GM21723 (cell line): ENCODE measurements around the gene RBM19.

Source experiments
- ATAC-seq: cut with Tn5 transposase; IDR thresholded peaks from one replicate; pipeline ENCODE4 v1.9.1; 2021; ENCODE audit warnings: mild to moderate bottlenecking, moderate library complexity; ENCODE audit not compliant: unreplicated experiment

Gene RBM19

DNA sequence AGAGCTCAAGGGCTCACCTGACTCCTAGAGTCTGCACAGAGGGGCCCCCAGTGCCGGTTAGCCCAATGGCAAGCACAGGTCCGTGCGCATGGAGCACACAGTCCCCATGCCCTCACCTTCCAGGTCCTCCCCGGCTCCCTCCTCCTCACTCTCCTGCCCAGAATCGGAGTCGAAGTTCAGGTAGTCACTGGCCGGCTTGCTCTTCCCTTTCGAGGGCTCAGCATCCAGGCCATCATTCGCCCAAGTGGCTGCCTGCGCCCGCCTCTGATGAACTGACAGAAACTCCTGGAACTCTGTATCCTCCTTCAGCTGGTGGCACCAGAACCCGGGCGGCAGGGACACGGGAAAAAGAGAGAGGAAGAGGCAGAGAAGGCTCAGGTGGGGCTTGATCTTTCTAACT, 7.0 kb downstream of the RBM19 start:
- no peak for ATAC-seq

GRCh38 chr12:113958108-113958507, 8.0 kb downstream of the RBM19 start:
- ATAC-seq, result no peak

- ATAC-seq, result no peak
Measured at GRCh38 chr12:113957627-113958026, 8.5 kb downstream of the RBM19 start.

DNA sequence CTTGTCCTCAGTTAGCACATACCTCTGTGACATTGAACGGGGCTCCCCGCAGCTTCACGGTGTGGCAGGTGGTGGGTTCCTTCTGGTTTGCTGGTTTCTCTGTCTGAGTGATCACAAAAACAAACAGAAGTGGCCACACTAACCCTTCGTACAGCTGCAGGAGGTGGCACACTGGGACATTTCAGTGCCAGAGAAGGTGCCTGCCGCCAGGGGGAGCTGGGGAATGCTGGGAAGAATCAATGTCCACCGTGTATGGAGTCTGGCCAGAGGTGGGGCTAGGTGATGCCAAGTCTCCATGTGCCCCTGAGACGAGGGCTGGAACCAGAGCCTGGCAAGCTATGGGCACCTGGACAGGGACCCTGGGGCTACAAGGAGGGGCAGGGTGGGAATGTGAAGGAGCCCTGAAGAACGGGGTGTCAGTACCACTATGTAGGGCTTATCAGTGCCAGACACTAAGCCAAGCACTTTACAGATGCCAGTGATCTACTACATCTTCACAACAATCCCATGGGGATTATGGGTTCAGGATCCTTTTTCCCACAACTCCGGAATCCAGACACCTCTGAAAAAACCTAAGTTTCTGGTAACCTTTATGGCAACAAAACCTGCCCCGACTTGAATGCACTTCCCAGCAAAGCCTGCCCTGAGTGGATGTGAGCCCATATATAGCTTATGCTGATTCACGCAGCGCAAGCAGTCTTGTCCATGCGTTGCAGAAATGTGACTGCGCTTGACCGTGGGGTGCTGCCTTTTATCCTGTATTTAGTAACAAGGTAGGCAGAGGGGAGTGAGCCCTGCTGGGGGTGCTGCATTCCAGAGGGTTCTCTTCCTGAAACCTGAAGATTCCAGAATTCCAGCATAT, 10.8 kb downstream of the RBM19 start:
- ATAC-seq, result no peak

GRCh38 chr12:113954547-113954946, 11.6 kb downstream of the RBM19 start:
- no peak for ATAC-seq

DNA sequence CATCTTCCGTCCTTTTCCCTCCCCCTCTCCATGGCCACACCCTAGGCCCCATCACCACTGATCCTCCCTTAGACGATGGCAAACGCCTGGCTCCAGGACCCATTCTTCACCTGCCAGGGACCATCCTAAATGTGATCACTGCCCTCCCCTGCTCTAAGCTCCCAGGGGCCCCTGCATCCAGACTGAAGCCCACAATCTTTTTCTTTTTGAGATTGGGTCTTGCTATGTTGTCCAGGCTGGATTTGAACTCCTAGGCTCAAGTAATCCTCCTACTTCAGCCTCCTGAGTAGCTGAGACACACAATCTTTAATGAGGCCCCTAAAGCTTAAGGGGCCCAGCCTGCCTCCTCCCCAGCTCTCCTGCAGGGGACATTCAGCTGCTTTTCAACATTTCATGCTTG, 15.3 kb downstream of the RBM19 start:
- ATAC-seq, result no peak

DNA sequence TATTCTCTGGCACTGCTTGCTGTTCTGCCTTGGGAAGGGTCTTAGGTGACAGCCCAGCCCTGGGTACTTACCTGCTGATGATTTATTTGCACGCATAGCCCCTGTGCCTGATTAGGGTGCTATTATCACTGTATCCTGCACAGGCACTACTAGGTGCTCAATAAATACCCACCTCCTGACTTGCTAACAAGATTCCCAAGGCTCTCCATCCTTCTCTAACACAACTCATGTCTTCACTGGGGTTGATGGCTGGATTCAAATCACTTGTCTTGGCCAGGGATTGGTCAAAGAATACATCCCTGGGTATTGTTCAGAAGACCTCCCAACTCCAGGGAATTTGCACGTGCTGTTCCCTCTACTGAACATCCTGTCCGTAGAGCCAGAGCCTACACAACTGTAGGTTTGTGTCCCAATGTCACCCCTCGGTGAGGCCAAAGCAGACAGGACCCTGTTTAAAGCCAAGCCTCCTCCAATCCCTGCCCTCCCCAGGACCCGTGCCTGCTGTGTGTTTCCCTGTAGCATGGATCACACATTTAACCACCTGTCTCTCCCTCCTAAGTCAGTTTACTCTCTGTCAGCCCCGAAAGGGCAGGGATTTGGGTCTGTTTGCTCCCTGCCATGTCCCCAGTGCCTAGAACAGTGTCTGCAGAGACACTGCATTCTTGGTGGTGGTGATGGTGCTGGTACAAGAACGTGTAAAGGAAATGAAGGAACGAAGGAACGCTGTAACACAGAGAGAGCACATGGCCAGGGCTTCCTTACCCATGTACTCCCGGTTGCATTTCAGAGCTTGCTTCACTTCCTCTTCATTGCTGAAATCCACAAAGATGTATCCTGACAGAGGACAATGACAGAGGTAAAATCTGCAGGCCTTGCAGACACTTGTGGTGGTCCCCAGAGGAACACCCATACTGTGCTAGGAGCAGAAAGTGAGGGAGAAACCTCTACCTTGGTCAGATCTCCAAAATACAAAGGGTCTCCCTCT, 16.5 kb downstream of the RBM19 start:
- ATAC-seq, result no peak

- ATAC-seq, result no peak
Measured at GRCh38 chr12:113948151-113948914, 17.8 kb downstream of the RBM19 start.

DNA sequence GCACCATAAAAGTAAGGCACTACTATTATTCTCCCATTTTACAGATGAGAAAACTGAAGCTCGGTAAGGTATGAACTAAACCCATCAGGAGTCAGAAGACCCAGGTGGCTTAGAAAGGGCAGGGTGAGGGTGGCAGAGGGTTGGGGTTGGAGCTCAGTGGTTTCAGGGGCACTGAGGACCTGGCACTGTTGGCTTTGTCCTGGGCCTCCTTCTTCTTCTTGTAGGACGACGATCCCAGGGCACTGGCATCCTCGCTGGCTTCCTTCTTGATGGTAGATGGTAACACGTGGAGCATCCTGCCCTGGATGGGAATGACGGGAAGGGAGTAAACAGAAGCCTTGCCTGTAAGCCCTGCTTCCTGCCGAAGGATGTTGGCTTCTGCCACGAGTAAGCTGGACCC, 19.9 kb downstream of the RBM19 start:
- ATAC-seq, result no peak

GRCh38 chr12:113945174-113946173, 20.7 kb downstream of the RBM19 start:
- ATAC-seq, result no peak

DNA sequence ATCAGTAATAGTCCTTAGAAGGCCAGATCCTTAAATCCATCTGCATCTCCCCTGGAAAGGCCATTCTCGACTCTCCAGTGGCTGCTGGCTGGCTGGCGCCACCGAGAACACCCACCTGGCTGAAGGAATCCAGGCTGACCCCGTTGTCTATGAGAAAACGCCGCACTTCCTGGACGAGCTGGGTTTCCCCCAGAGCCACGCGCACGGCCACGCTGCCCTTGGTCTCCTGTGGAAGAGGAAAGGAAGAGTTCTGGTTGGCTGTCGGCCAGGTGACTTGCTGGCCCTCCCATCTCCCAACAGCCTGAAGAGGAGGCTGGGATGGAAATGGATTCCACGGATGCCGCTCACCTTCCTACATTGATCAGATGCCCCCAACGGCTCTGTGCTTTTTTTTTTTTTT, 23.9 kb downstream of the RBM19 start:
- no peak for ATAC-seq

- no peak for ATAC-seq
Measured at GRCh38 chr12:113941208-113941486, 25.0 kb downstream of the RBM19 start.

DNA sequence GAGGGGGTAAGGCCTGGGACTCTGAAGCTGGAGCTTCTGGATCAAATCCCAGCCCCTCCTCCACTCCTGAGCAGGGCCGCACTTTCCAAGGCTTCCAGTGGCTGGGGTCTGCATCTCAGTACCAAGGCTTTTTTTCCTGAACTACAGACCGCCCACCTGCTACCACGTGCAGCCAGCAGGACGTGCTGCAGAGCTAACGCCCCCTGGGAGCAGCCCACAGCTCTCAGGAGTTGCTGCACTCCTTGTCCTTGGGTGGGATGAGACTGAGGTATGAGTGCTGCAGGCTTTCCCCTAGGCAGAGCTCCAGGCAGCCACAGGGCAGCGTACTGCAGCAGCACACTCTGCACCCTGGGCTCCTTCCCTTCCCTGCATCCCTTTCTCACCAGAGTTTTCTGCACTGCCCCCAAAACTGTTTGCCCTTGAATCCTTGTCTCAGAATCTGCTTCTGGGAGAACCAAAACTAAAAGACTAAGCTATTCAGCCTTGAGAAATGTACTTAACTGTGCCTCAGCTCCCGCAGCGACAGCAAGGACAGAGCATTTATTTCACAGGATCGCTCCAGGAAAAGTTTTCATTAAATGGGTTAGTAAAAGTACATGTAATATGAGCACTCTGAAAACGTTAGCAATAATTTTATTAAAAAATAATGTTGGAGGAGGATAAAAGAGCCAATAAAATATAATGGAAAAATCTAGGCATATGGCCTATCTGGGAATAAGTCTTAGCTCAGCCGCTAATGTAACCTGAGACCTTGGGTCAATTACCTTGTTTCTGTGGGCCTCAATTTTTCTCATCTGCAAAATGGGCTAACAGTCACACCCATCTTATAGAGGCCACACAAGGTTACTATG, 25.5 kb downstream of the RBM19 start:
- ATAC-seq, result no peak

- no peak for ATAC-seq
Measured at GRCh38 chr12:113939867-113940266, 26.3 kb downstream of the RBM19 start.

- no peak for ATAC-seq
Measured at GRCh38 chr12:113938471-113938870, 27.7 kb downstream of the RBM19 start.

GRCh38 chr12:113936460-113936859, 29.7 kb downstream of the RBM19 start:
- no peak for ATAC-seq

GRCh38 chr12:113935459-113935858, 30.7 kb downstream of the RBM19 start:
- no peak for ATAC-seq

DNA sequence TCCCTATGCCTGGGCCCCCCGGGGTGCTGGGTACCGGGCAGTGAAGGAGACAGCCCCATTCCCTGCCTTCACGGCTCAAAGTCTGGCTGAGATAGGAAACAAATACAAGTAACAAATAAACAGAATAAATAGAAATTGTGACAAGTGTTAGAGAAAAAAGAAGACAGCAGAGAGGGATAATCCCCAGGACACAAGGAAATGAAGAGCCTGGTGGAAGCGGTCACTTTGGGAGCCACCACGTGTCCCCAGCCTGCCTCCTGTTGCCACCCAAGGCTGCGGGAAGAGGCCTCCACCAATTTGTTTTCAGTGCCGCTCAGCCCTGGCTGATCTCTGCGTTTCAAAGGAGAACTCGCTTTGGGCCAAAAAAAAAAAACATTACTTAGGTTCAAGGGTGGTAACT, 31.2 kb downstream of the RBM19 start:
- ATAC-seq, result no peak
